Mucosa of stomach (tissue), 1 donor: Measurements from ENCODE around the gene EPM2AIP1.

ENCODE experiments used
- H3K27me3 ChIP-seq: one replicate; pipeline ENCODE4 v1.7.0; 2013; ENCODE audit warnings: mild to moderate bottlenecking, low read length; ENCODE audit not compliant: control insufficient read depth, insufficient read depth
- H3K36me3 ChIP-seq: one replicate; pipeline ENCODE4 v1.7.0; 2013; ENCODE audit warnings: low read length; ENCODE audit not compliant: control insufficient read depth, insufficient read depth
- H3K4me1 ChIP-seq: one replicate; pipeline ENCODE4 v1.7.0; 2013; ENCODE audit warnings: mild to moderate bottlenecking, low read length; ENCODE audit not compliant: control insufficient read depth, insufficient read depth
- H3K4me3 ChIP-seq: one replicate; pipeline ENCODE4 v1.7.0; 2013; ENCODE audit warnings: low read length
- H3K9ac ChIP-seq: one replicate; pipeline ENCODE4 v1.7.0; 2013; ENCODE audit warnings: mild to moderate bottlenecking, low read length, moderate library complexity
- H3K9me3 ChIP-seq: one replicate; pipeline ENCODE4 v1.7.0; 2013; ENCODE audit warnings: mild to moderate bottlenecking, low read length, moderate library complexity; ENCODE audit not compliant: control insufficient read depth
- donor health status: Pancreatic carcinoma.

Gene EPM2AIP1

GRCh38 chr3:36941658-36942057 is 51.3 kb downstream of the EPM2AIP1 start:
- Histone ChIP-seq H3K4me3 (no peak overlapping the region), H3K36me3 (no peaks in the 10 kb centered on the region), H3K9me3 (no peaks in the 10 kb centered on the region)

DNA sequence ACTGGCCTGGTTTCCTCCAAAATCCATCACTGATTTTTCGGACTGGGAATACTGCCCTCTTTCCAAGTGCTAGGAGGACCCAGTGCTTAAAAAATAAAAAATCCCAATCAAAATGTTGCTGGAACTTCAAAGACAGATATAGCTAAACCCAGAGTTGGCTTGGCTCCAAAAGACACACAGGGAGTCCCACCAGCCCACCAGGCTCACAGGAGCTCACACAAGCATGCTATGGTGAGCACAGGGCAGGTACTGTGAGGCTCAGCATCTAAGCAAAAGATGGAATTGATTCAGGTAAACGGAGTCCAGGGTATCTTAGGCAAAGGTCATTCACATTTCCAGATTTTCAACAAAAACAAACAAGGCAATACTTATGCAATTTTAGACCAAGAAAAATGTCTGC is 51.8 kb downstream of the EPM2AIP1 start:
- H3K36me3 ChIP-seq = no peaks in the 10 kb centered on the region
- H3K9me3 ChIP-seq = no peaks in the 10 kb centered on the region
- no peaks in the 10 kb centered on the region for H3K27me3 ChIP-seq
- H3K4me3 ChIP-seq = no peak overlapping the region
- peaks cover 12% of the 10 kb centered on the region for H3K4me1 ChIP-seq
- no peak overlapping the region for H3K9ac ChIP-seq

More at GRCh38 chr3:36941658-36942057, 51.3 kb downstream of the EPM2AIP1 start:
- no peak overlapping the region for H3K9ac ChIP-seq
- H3K27me3 ChIP-seq = no peaks in the 10 kb centered on the region
- H3K4me1 ChIP-seq = peaks cover 12% of the 10 kb centered on the region

GRCh38 chr3:36937492-36937891 is 55.4 kb downstream of the EPM2AIP1 start:
- Histone ChIP-seq H3K9ac (no peak overlapping the region), H3K4me3 (no peak overlapping the region), H3K4me1 (peaks cover 12% of the 10 kb centered on the region), H3K36me3 (no peaks in the 10 kb centered on the region), H3K27me3 (no peaks in the 10 kb centered on the region), H3K9me3 (no peaks in the 10 kb centered on the region)
